GM12878 (cell line): ENCODE measurements around the gene FIZ1.

Experiments used
- NR2C2 ChIP-seq: IDR thresholded peaks from 2 replicates; pipeline ENCODE4 v1.6.1; 2011; ENCODE audit warnings: borderline replicate concordance, low read depth; ENCODE audit not compliant: control insufficient read depth, insufficient read length
- POLR2A ChIP-seq: IDR thresholded peaks from 2 replicates; pipeline ENCODE4 v1.6.1; 2011; ENCODE audit warnings: low read depth, mild to moderate bottlenecking, low read length
- RFX5 ChIP-seq: IDR thresholded peaks from 2 replicates; pipeline ENCODE4 v1.6.1; 2011; ENCODE audit warnings: low read depth, low read length, improper control_type of control experiment
- SMC3 ChIP-seq: IDR thresholded peaks from 2 replicates; pipeline ENCODE4 v1.6.1; 2011; ENCODE audit warnings: low read length, improper control_type of control experiment, borderline replicate concordance
- USF2 ChIP-seq: IDR thresholded peaks from 2 replicates; pipeline ENCODE4 v1.6.1; 2011; ENCODE audit warnings: low read depth, low read length, improper control_type of control experiment, borderline replicate concordance
- TF ChIP-seq, protein P1 (sequence below), 3 experiments: IDR thresholded peaks in 2 of 3; conservative IDR thresholded peaks in 1 of 3; 2 replicates each; pipeline ENCODE4 v1.5.1; 2011; ENCODE audit warnings: low read depth in 3 of 3, low read length in 3 of 3, mild to moderate bottlenecking in 3 of 3, control low read depth in 2 of 3, moderate library complexity in 2 of 3, inconsistent platforms in 1 of 3, mixed read lengths in 1 of 3; ENCODE audit not compliant: control insufficient read depth in 2 of 3, insufficient read depth in 1 of 3; ENCODE audit errors: extremely low read depth in 1 of 3
- TF ChIP-seq, protein P2 (sequence below): fragments of 450-650 bp; IDR thresholded peaks from 2 replicates; pipeline ENCODE4 v1.6.1; 2017; ENCODE audit warnings: mild to moderate bottlenecking

DNA sequence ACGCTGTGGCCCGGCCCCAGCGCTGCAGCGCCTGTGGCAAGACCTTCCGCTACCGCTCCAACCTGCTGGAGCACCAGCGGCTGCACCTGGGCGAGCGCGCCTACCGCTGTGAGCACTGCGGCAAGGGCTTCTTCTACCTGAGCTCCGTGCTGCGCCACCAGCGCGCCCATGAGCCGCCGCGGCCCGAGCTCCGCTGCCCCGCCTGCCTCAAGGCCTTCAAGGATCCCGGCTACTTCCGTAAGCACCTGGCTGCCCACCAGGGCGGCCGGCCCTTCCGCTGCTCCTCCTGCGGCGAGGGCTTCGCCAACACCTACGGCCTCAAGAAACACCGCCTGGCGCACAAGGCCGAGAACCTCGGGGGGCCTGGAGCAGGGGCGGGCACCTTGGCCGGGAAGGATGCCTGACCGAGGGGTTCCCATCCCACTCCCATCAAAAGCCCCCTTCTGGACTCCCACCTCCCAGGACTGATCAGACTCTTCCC lies 17.1 kb upstream of the FIZ1 start:
- TF ChIP-seq POLR2A (no peak), NR2C2 (no peak), USF2 (no peak), SMC3 (no peak), RFX5 (no peak)
- TF ChIP-seq, protein P1, sequence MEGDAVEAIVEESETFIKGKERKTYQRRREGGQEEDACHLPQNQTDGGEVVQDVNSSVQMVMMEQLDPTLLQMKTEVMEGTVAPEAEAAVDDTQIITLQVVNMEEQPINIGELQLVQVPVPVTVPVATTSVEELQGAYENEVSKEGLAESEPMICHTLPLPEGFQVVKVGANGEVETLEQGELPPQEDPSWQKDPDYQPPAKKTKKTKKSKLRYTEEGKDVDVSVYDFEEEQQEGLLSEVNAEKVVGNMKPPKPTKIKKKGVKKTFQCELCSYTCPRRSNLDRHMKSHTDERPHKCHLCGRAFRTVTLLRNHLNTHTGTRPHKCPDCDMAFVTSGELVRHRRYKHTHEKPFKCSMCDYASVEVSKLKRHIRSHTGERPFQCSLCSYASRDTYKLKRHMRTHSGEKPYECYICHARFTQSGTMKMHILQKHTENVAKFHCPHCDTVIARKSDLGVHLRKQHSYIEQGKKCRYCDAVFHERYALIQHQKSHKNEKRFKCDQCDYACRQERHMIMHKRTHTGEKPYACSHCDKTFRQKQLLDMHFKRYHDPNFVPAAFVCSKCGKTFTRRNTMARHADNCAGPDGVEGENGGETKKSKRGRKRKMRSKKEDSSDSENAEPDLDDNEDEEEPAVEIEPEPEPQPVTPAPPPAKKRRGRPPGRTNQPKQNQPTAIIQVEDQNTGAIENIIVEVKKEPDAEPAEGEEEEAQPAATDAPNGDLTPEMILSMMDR (IDR thresholded peaks at IDR 0.05 in 2 of 3, conservative IDR thresholded peaks at IDR 0.05 in 1 of 3; ENCODE audit: control insufficient read depth in 2 of 3, extremely low read depth in 1 of 3, insufficient read depth in 1 of 3, low read depth in 3 of 3, low read length in 3 of 3): no peak
- TF ChIP-seq, protein P2, sequence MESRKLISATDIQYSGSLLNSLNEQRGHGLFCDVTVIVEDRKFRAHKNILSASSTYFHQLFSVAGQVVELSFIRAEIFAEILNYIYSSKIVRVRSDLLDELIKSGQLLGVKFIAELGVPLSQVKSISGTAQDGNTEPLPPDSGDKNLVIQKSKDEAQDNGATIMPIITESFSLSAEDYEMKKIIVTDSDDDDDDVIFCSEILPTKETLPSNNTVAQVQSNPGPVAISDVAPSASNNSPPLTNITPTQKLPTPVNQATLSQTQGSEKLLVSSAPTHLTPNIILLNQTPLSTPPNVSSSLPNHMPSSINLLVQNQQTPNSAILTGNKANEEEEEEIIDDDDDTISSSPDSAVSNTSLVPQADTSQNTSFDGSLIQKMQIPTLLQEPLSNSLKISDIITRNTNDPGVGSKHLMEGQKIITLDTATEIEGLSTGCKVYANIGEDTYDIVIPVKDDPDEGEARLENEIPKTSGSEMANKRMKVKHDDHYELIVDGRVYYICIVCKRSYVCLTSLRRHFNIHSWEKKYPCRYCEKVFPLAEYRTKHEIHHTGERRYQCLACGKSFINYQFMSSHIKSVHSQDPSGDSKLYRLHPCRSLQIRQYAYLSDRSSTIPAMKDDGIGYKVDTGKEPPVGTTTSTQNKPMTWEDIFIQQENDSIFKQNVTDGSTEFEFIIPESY: no peak
